Measurements from ENCODE around the gene SLC1A4. TPM values are rescaled to one million over a fixed set of nuclear protein-coding genes. Genes with fewer than 3 reads are reported as not detected.
A peak's percentile ranks its signal among the peaks of the same experiment; 100 is the strongest.
"Not testable (repeated sequence)": the region's sequence is repeated elsewhere in the genome, so short reads cannot be mapped to it uniquely, and the experiment has no call there.

The SLC1A4 gene
- total RNA-seq, 6 experiments from 2014 or later: 7.2 to 21.7 (median 12.4) TPM

DNA sequence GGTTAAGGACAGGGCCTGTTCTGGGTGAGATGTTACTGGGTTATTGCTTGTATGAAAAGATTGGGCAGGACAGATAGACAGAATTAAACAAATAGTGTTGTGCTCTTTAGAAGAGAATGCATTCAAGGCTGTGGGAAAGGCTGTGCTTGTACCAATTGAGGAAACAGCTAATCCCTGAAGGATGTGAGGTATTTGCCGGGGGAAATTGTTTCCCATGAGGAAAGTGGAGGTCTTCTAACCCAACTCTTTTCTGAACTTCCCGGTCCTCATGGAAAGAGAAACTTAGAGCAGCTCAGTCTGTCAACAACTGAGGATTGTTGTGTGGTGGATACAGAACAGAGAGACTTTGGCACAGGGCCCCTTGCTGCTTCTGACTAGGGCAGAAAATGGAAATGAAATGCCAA is 9.5 kb downstream of the SLC1A4 start:
- WGBS (ENCODE audit: insufficient coverage, low coverage, low lambda C conversion rate, missing lambda C conversion rate): 20% methylated on average over 2 of the region's 2 CpGs
- DNase-seq: peak in 2 of 3 donors; percentile 35 to 52
- Histone ChIP-seq H3K27me3 (no peaks in the 10 kb centered on the region), H3K9me3 (no peaks in the 10 kb centered on the region), H3K4me3 (no peak overlapping the region), H3K4me1 (peaks cover 0 to 17% (median 6%) of the 10 kb centered on the region in 4 donors), H3K27ac (peak overlapping the region in 2 of 3 donors; percentile 52 to 53), H3K36me3 (no peaks in the 10 kb centered on the region)
- intact Hi-C loops (cut with DNase I): no loop called here
- TF ChIP-seq POLR2A (IDR thresholded peaks at IDR 0.05): no peak
- TF ChIP-seq, protein P1, sequence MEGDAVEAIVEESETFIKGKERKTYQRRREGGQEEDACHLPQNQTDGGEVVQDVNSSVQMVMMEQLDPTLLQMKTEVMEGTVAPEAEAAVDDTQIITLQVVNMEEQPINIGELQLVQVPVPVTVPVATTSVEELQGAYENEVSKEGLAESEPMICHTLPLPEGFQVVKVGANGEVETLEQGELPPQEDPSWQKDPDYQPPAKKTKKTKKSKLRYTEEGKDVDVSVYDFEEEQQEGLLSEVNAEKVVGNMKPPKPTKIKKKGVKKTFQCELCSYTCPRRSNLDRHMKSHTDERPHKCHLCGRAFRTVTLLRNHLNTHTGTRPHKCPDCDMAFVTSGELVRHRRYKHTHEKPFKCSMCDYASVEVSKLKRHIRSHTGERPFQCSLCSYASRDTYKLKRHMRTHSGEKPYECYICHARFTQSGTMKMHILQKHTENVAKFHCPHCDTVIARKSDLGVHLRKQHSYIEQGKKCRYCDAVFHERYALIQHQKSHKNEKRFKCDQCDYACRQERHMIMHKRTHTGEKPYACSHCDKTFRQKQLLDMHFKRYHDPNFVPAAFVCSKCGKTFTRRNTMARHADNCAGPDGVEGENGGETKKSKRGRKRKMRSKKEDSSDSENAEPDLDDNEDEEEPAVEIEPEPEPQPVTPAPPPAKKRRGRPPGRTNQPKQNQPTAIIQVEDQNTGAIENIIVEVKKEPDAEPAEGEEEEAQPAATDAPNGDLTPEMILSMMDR (IDR thresholded peaks at IDR 0.05): no peak
- ATAC-seq: peak; percentile 81 to 93 (median 86)

DNA sequence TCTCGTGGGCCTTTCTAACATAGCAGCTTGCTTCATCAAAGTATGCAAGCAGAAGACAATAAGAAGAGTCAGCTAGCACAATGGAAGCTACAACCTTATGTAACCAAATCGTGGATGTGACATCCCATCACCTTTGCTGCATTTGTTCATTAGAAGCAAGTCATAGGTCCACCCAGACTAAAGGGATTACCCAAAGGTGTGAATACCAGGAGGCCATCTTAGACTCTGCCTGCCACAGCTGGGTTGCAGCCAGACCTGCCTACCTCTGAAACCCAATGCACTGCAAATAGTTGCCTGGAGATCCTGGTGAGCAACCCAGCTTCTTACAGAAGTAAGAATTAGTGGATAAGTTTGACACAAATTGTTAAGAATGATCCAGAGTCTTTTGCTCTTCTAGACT is 10.6 kb downstream of the SLC1A4 start:
- no peak overlapping the region for H3K27ac ChIP-seq
- no peak for TF ChIP-seq POLR2A (IDR thresholded peaks at IDR 0.05)
- TF ChIP-seq, protein P1 (IDR thresholded peaks at IDR 0.05): no peak
- H3K36me3 ChIP-seq: no peaks in the 10 kb centered on the region
- H3K4me1 ChIP-seq: peaks cover 0 to 17% (median 6%) of the 10 kb centered on the region in 4 donors
- no peaks in the 10 kb centered on the region for H3K9me3 ChIP-seq
- DNase-seq (no peak), ATAC-seq (peak in 1 of 4 donors; percentile 10)
- 63% methylated on average over 1 of the region's 2 CpGs for WGBS (ENCODE audit: insufficient coverage, low coverage, low lambda C conversion rate, missing lambda C conversion rate)
- H3K27me3 ChIP-seq: no peaks in the 10 kb centered on the region
- H3K4me3 ChIP-seq: no peak overlapping the region
- intact Hi-C loops (cut with DNase I): no loop called here

DNA sequence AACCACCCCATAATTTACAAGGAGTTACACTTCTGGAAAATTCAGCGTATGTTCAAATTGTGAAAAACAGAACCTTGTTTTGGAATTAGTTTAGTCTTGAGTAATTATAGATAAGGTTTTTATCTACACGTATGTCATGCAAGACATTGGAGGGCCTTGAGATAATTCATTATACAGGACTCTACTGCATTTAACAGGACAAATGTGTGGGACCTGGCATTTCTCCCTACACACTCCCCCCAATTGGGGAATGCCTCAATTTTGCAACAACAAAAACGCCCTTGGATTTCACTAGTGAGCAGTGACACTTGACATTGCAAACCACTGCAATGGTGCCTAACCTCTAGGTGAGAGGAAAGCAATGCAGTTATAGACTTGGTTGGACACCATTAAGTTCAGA is 11.4 kb downstream of the SLC1A4 start:
- 74% methylated on average over 3 of the region's 3 CpGs for WGBS (ENCODE audit: insufficient coverage, low coverage, low lambda C conversion rate, missing lambda C conversion rate)
- no peaks in the 10 kb centered on the region for H3K9me3 ChIP-seq
- H3K4me3 ChIP-seq: no peak overlapping the region
- ATAC-seq (no peak), DNase-seq (no peak)
- TF ChIP-seq, protein P1 (IDR thresholded peaks at IDR 0.05): no peak
- TF ChIP-seq POLR2A (IDR thresholded peaks at IDR 0.05): no peak
- H3K27ac ChIP-seq: no peak overlapping the region
- no peaks in the 10 kb centered on the region for H3K36me3 ChIP-seq
- H3K27me3 ChIP-seq: no peaks in the 10 kb centered on the region
- intact Hi-C loops (cut with DNase I): no loop called here
- H3K4me1 ChIP-seq: peaks cover 0 to 17% (median 6%) of the 10 kb centered on the region in 4 donors

DNA sequence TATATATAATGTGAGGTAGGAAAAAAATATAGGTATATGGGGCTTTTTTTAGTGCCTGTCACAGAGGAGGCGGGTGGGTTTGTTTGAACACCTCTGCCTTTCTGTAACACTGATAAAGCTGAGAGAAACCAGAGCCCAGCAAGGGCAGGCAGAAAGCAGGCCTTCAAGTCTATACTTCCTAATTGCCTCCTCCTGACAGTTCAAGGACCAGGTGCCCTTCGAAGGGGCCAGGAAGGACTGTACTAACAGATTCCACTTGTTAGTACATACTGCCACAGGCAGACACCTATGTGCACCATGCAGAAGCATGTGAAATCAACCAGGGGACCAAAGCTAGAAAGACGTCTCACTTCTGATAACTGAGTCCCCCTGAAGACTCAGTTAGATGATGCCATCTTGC is 13.8 kb downstream of the SLC1A4 start:
- 96% methylated on average over 2 of the region's 3 CpGs for WGBS (ENCODE audit: insufficient coverage, low coverage, low lambda C conversion rate, missing lambda C conversion rate)

DNA sequence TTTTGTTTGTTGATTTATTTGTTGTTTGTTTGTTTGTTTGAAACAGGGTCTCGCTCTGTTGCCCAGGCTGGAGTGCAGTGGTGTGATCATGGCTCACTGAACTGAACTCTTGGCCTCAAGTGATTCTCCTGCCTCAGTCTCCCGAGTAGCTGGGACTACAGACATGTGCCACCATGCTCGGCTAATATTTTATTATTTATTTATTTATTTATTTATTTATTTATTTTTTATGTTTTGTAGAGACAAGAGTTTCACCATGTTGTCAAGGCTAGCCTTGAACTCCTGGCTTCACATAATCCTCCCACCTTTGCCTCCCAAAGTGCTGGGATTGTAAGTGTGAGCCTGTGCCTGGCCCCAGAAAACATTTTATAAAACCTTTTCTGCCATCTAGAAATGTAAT is 15.0 kb downstream of the SLC1A4 start:
- WGBS (ENCODE audit: insufficient coverage, low coverage, low lambda C conversion rate, missing lambda C conversion rate): 87% methylated on average over 3 of the region's 3 CpGs
- H3K4me1 ChIP-seq; H3K4me3 ChIP-seq; H3K9me3 ChIP-seq; ATAC-seq; DNase-seq; H3K36me3 ChIP-seq; H3K27ac ChIP-seq; H3K27me3 ChIP-seq; intact Hi-C loops (cut with DNase I): not testable (repeated sequence)

More for the DNA sequence above, 13.8 kb downstream of the SLC1A4 start:
- no peak for TF ChIP-seq POLR2A (IDR thresholded peaks at IDR 0.05)
- TF ChIP-seq, protein P1 (IDR thresholded peaks at IDR 0.05): no peak
- H3K4me3 ChIP-seq: no peak overlapping the region
- no peaks in the 10 kb centered on the region for H3K36me3 ChIP-seq
- DNase-seq (no peak), ATAC-seq (no peak)
- H3K4me1 ChIP-seq: peaks cover 0 to 17% (median 6%) of the 10 kb centered on the region in 4 donors
- no peaks in the 10 kb centered on the region for H3K9me3 ChIP-seq
- intact Hi-C loops (cut with DNase I): no loop called here
- no peak overlapping the region for H3K27ac ChIP-seq
- no peaks in the 10 kb centered on the region for H3K27me3 ChIP-seq
